Uterus (tissue), 4 donors: ENCODE data around the gene ANKS4B. TPM values are rescaled to one million over a fixed set of nuclear protein-coding genes. Genes with fewer than 3 reads are reported as not detected.
A peak's percentile ranks its signal among the peaks of the same experiment; 100 is the strongest.

ENCODE experiments used
- DNase-seq, 2 donors: peaks; one replicate each; pipeline ENCODE4 v3.0.0-alpha.2; 2019 to 2020
- H3K27ac ChIP-seq, 2 donors: fragments of 200-600 bp; sonication (generic); 1 replicate in 1 of 2; 2 replicates in 1 of 2; pipeline ENCODE4 v1.5.1; 2016 to 2018
- H3K27me3 ChIP-seq, 2 donors: fragments of 200-600 bp; sonication (generic); one replicate each; pipeline ENCODE4 v1.5.1; 2018 to 2019; ENCODE audit warnings: control low read depth in 1 of 2
- H3K36me3 ChIP-seq, 2 donors: fragments of 200-600 bp; sonication (generic); one replicate each; pipeline ENCODE4 v1.5.1; 2019; ENCODE audit warnings: control low read depth in 1 of 2
- H3K4me1 ChIP-seq, 2 donors: fragments of 200-600 bp; sonication (generic); one replicate each; pipeline ENCODE4 v1.5.1; 2018 to 2019; ENCODE audit warnings: control low read depth in 1 of 2
- H3K4me3 ChIP-seq, 2 donors: fragments of 200-600 bp; sonication (generic); 1 replicate in 1 of 2; 2 replicates in 1 of 2; pipeline ENCODE4 v1.5.1; 2018 to 2019; ENCODE audit warnings: mild to moderate bottlenecking in 1 of 2
- H3K9me3 ChIP-seq, 2 donors: fragments of 200-600 bp; sonication (generic); one replicate each; pipeline ENCODE4 v1.5.1; 2019; ENCODE audit warnings: control low read depth in 1 of 2
- POLR2A ChIP-seq, 2 donors: fragments of 450-650 bp; IDR thresholded peaks; one replicate each; pipeline ENCODE4 v1.6.1; 2016; ENCODE audit warnings: antibody characterized with exemption in 2 of 2, mild to moderate bottlenecking in 1 of 2, moderate library complexity in 1 of 2
- intact Hi-C: fragments of 100-400 bp; cut with DNase I; formaldehyde crosslinking; loops from one replicate; pipeline ENCODE4 v1.15.1; 2023; ENCODE audit warnings: low total_unique reads
- total RNA-seq, 4 donors: library from RNA; depleted of rRNA in 3 of 4; stranded (reverse); fragments of >200 nt in 3 of 4; gene quantifications; one replicate each; pipeline versions ENCODE4 v1.1.0 to v1.2.4, GENCODE V29; 2014 to 2023
- TF ChIP-seq, protein P1 (sequence below), 4 experiments: fragments of 200-600 bp in 2 of 4; fragments of 450-650 bp in 2 of 4; sonication (generic) in 2 of 4; IDR thresholded peaks; one replicate each; pipeline ENCODE4 v1.5.1; 2016 to 2019; ENCODE audit warnings: antibody characterized with exemption in 4 of 4, mild to moderate bottlenecking in 2 of 4, moderate library complexity in 1 of 4
- donor health status: DM: yes; HTN: yes; CAD: no.

The ANKS4B gene
- total RNA-seq, 4 donors from 2014 or later, result not detected

DNA sequence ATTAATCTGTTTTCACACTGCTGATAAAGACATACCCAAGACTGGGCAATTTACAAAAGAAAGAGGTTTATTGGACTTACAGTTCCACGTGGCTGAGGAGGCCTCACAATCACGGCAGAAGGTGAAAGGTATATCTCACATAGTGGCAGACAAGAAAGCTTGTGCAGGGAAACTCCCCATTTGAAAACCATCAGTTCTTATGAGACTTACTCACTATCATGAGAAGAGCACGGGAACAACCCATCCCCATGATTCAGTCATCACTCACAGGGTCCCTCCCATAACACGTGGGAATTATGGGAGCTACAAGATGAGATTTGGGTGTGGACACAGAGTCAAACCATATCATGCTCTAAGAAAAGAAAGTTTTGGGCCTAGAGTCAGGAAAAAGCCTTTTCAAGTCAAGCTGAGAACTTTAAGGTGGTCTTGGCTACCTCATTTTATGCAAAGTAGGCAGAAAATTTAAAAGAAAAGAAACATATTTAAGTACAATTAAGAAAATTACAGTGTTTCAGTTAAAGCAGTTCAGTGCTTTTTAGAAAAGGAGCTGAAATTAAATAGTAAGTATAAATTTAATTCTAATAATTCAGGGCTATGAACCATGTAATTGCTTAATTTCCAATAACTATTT lies 69.5 kb downstream of the ANKS4B start:
- Histone ChIP-seq H3K4me1 (no peaks in the 10 kb centered on the region), H3K4me3 (no peak overlapping the region), H3K27ac (peak overlapping the region in 1 of 2 donors; percentile 30), H3K36me3 (no peaks in the 10 kb centered on the region), H3K27me3 (no peaks in the 10 kb centered on the region), H3K9me3 (no peaks in the 10 kb centered on the region)
- DNase-seq, result no peak
- intact Hi-C loops, result no loop called here
- TF ChIP-seq POLR2A (IDR thresholded peaks at IDR 0.05), result no peak
- TF ChIP-seq, protein P1, sequence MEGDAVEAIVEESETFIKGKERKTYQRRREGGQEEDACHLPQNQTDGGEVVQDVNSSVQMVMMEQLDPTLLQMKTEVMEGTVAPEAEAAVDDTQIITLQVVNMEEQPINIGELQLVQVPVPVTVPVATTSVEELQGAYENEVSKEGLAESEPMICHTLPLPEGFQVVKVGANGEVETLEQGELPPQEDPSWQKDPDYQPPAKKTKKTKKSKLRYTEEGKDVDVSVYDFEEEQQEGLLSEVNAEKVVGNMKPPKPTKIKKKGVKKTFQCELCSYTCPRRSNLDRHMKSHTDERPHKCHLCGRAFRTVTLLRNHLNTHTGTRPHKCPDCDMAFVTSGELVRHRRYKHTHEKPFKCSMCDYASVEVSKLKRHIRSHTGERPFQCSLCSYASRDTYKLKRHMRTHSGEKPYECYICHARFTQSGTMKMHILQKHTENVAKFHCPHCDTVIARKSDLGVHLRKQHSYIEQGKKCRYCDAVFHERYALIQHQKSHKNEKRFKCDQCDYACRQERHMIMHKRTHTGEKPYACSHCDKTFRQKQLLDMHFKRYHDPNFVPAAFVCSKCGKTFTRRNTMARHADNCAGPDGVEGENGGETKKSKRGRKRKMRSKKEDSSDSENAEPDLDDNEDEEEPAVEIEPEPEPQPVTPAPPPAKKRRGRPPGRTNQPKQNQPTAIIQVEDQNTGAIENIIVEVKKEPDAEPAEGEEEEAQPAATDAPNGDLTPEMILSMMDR (IDR thresholded peaks at IDR 0.05), result no peak

Other genes with a start within 250 kb of the ANKS4B start
- 1 to 10 TPM in 2 of 4 donors, under 1 TPM in 2; under 0.01 to 2.1 (median 0.93) TPM for gene DNAH3, start 82.9 kb upstream of the ANKS4B start, total RNA-seq
- 10 to 100 TPM; 10.5 to 88.6 (median 51.4) TPM for gene LDAF1, start 75.0 kb upstream of the ANKS4B start, total RNA-seq
- 1 to 10 TPM in 1 of 4 donors, not detected in 3; 3.4 TPM for gene ZP2, start 22.1 kb upstream of the ANKS4B start, total RNA-seq
- gene CRYM, start 44.6 kb downstream of the ANKS4B start, total RNA-seq, result 10 to 100 TPM in 1 of 4 donors, not detected in 3; 13.8 TPM